ENCODE measurements around the gene DOK5.

DOK5 gene

DNA sequence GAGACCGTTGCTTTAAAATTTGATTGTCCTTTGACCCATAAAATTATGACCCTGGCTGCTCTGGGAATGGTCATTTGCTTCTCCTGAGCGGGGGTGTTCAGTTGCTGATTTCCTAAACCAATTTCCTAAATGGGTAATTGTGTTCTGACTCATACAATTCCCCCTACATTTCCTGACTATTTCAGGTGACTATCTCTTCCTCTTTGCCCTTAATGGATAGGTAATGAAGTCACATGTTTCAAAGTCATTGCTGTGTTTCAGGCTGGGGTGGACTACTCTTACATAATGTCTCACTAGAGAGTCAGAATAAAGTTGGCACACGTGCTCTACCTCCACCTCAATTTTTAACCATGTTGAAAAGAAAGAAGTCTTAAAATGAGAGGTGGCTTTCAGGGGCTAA is 109.8 kb downstream of the DOK5 start:
- DNase-seq (ENCODE audit: low read depth), result no peak
- TF ChIP-seq, protein P1, sequence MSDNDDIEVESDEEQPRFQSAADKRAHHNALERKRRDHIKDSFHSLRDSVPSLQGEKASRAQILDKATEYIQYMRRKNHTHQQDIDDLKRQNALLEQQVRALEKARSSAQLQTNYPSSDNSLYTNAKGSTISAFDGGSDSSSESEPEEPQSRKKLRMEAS (IDR thresholded peaks at IDR 0.05; ENCODE audit: low read depth, low read length), result no peak
- H3K4me3 ChIP-seq (ENCODE audit: low read depth, low read length), result no peak overlapping the region

DNA sequence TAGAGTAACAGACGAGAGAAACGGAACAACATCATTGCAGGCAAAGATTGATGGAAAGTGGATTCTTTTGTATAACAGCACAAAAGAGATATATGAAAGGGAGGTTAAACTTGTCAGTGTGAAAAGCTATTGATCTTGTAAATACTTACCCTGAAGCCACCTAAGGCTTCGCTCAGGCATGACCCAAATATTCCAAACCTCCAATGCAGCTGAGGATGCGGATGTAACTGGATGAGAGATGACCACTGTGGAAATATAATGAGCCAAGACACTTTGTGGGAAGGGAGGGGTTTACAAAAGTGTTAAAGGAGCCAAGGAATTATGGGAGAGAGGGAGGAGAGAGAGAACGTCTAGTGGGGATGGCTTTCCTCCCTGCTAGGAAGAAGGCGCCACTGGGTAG is 112.0 kb downstream of the DOK5 start:
- TF ChIP-seq, protein P1 (IDR thresholded peaks at IDR 0.05; ENCODE audit: low read depth, low read length), result no peak
- no peak for TF ChIP-seq POLR2A (IDR thresholded peaks at IDR 0.05; ENCODE audit: extremely low read depth, insufficient read length)
- TF ChIP-seq, protein P2, sequence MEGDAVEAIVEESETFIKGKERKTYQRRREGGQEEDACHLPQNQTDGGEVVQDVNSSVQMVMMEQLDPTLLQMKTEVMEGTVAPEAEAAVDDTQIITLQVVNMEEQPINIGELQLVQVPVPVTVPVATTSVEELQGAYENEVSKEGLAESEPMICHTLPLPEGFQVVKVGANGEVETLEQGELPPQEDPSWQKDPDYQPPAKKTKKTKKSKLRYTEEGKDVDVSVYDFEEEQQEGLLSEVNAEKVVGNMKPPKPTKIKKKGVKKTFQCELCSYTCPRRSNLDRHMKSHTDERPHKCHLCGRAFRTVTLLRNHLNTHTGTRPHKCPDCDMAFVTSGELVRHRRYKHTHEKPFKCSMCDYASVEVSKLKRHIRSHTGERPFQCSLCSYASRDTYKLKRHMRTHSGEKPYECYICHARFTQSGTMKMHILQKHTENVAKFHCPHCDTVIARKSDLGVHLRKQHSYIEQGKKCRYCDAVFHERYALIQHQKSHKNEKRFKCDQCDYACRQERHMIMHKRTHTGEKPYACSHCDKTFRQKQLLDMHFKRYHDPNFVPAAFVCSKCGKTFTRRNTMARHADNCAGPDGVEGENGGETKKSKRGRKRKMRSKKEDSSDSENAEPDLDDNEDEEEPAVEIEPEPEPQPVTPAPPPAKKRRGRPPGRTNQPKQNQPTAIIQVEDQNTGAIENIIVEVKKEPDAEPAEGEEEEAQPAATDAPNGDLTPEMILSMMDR (IDR thresholded peaks at IDR 0.05; ENCODE audit: low read depth, low read length), result no peak
- TF ChIP-seq MYC (IDR thresholded peaks at IDR 0.05; ENCODE audit: low read depth, low read length), result no peak
- no peak for DNase-seq (ENCODE audit: low read depth)
- H3K4me3 ChIP-seq (ENCODE audit: low read depth, low read length), result no peak overlapping the region

DNA sequence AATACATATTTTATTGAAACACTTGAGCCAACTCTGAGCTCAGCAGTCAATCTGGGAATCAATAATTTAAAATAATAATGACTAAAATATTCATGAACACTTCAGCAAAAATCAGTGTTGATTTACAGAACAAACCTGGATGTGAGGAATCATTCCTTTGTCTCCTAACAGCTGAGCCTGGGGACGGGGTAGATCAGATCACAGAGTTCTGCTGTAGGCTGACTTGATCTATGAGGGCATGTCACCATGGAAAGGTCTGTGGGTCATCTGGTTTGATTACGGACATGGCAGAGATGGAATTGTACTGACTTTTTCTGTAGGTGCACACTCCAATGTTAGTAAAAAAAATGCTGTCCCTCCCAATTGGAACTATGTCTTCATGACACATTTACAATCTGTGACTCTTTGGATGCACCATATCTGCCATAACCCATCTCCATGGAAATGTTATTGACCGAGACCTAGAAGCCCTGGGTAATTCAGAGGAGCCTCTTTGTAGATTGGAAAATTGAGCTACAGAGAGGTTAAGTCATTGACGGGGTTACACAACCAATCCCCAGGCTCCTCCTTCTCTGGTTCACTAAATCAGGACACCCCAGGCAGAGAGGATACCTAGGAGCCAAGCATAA is 114.1 kb downstream of the DOK5 start:
- no peak overlapping the region for H3K4me3 ChIP-seq (ENCODE audit: low read depth, low read length)
- no peak for TF ChIP-seq POLR2A (IDR thresholded peaks at IDR 0.05; ENCODE audit: extremely low read depth, insufficient read length)
- TF ChIP-seq MYC (IDR thresholded peaks at IDR 0.05; ENCODE audit: low read depth, low read length), result no peak
- TF ChIP-seq, protein P2 (IDR thresholded peaks at IDR 0.05; ENCODE audit: low read depth, low read length), result no peak
- TF ChIP-seq, protein P1 (IDR thresholded peaks at IDR 0.05; ENCODE audit: low read depth, low read length), result no peak

DNA sequence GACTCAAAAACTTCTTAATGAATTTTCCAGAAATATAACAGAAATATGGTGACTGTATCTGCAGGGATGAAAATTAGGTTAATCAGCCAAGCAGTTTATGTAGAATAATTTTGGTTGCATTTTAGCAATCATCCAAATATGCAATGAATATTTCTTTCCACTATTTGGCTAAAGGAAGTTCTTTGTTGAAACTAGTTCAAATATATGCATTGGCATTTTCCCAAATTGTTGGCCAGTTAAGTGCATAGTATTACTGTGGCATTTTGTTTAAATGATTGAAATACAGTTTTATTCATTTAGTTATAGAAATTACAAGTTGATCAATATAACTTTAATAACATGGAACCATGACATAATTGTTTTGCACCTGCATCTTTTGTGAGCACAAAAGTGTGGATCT is 115.5 kb downstream of the DOK5 start:
- H3K4me3 ChIP-seq (ENCODE audit: low read depth, low read length), result no peak overlapping the region
- TF ChIP-seq, protein P1 (IDR thresholded peaks at IDR 0.05; ENCODE audit: low read depth, low read length), result no peak
- TF ChIP-seq, protein P2 (IDR thresholded peaks at IDR 0.05; ENCODE audit: low read depth, low read length), result no peak
- TF ChIP-seq POLR2A (IDR thresholded peaks at IDR 0.05; ENCODE audit: extremely low read depth, insufficient read length), result no peak
- TF ChIP-seq MYC (IDR thresholded peaks at IDR 0.05; ENCODE audit: low read depth, low read length), result no peak

More for the DNA sequence above, 114.1 kb downstream of the DOK5 start:
- DNase-seq (ENCODE audit: low read depth), result no peak

DNA sequence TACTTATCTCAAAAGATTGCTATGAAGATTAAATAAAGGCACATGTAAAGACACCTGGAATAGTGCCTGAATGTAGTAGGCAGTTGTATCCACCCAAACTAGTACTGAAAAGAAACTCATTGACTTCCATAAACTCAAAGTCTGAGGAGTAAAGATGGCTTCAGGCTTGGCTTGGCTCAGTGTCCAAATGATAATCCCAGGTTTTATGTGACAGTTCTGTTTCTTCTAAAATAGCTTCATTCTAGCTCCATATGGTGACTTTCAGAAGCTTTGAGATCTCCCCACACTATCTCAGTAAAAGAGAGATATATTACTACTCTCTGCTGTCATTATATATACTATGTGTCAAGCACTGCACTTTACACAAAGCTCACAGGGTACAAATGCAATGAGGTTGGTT is 121.3 kb downstream of the DOK5 start:
- no peak overlapping the region for H3K4me3 ChIP-seq (ENCODE audit: low read depth, low read length)
- no peak for DNase-seq (ENCODE audit: low read depth)
- TF ChIP-seq MYC (IDR thresholded peaks at IDR 0.05; ENCODE audit: low read depth, low read length) (no peak), POLR2A (IDR thresholded peaks at IDR 0.05; ENCODE audit: extremely low read depth, insufficient read length) (no peak)
- TF ChIP-seq, protein P1 (IDR thresholded peaks at IDR 0.05; ENCODE audit: low read depth, low read length), result no peak
- TF ChIP-seq, protein P2 (IDR thresholded peaks at IDR 0.05; ENCODE audit: low read depth, low read length), result no peak

More for the DNA sequence above, 115.5 kb downstream of the DOK5 start:
- no peak for DNase-seq (ENCODE audit: low read depth)

DNA sequence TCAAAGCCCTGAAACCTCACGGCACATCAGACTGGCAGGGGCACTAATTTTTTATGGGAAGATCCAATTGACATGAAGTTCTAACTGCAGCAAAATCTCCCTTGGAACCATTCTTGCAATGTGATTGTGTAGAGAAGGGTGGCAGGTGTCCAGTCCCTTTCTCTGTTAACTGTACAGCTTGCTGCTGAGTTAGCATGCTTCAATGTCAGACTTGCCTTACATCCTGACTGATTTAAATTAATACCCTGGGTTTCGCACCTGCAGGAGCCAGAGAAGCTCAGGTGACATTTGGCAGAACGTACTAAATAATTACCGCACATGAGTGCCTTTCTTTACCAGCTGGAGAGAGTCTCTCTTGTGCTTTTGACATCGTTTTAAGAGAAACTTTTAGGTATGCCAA is 123.0 kb downstream of the DOK5 start:
- no peak for DNase-seq (ENCODE audit: low read depth)
- no peak for TF ChIP-seq POLR2A (IDR thresholded peaks at IDR 0.05; ENCODE audit: extremely low read depth, insufficient read length)
- TF ChIP-seq, protein P1 (IDR thresholded peaks at IDR 0.05; ENCODE audit: low read depth, low read length), result no peak
- TF ChIP-seq, protein P2 (IDR thresholded peaks at IDR 0.05; ENCODE audit: low read depth, low read length), result no peak
- TF ChIP-seq MYC (IDR thresholded peaks at IDR 0.05; ENCODE audit: low read depth, low read length), result no peak
- no peak overlapping the region for H3K4me3 ChIP-seq (ENCODE audit: low read depth, low read length)

Data from NB4 (cell line).